HepG2 (cell line): Measurements from ENCODE around the gene PPP1R18. TPM values are rescaled to one million over a fixed set of nuclear protein-coding genes. Genes with fewer than 3 reads are reported as not detected.

Source experiments
- CENPX ChIP-seq: sonication (generic); formaldehyde crosslinking; IDR thresholded peaks from 2 replicates; pipeline ENCODE4 v1.9.0; 2021; ENCODE audit warnings: mild to moderate bottlenecking, missing genetic modification reagents, moderate library complexity
- EP300 ChIP-seq, 3 experiments: sonication (generic) in 1 of 3; formaldehyde crosslinking in 1 of 3; IDR thresholded peaks; 2 replicates each; pipeline versions ENCODE4 v1.5.1 to v1.6.1; 2011 to 2020; ENCODE audit warnings: low read depth in 2 of 3, low read length in 2 of 3, borderline replicate concordance in 1 of 3, improper control_type of control experiment in 1 of 3, mild to moderate bottlenecking in 1 of 3, missing genetic modification reagents in 1 of 3, moderate library complexity in 1 of 3
- HOXA9 ChIP-seq: sonication (generic); formaldehyde crosslinking; IDR thresholded peaks from 2 replicates; pipeline ENCODE4 v1.8.1; 2022; ENCODE audit warnings: missing genetic modification reagents, mild to moderate bottlenecking, moderate library complexity, borderline replicate concordance
- KDM5A ChIP-seq: fragments of 200-600 bp; sonication (generic); IDR thresholded peaks from 2 replicates; pipeline ENCODE4 v1.7.0; 2018; ENCODE audit warnings: antibody characterized with exemption, mild to moderate bottlenecking, low read length, borderline replicate concordance
- KDM6A ChIP-seq: IDR thresholded peaks from 2 replicates; pipeline ENCODE4 v1.6.1; 2016; ENCODE audit warnings: low read depth
- NFIB ChIP-seq: sonication (generic); formaldehyde crosslinking; IDR thresholded peaks from 2 replicates; pipeline ENCODE4 v1.9.0; 2021; ENCODE audit warnings: missing genetic modification reagents, mild to moderate bottlenecking, borderline replicate concordance
- PAX8 ChIP-seq: sonication (generic); formaldehyde crosslinking; IDR thresholded peaks from 2 replicates; pipeline ENCODE4 v1.8.0; 2022; ENCODE audit warnings: mild to moderate bottlenecking, missing genetic modification reagents, borderline replicate concordance
- SMARCC2 ChIP-seq: fragments of 450-650 bp; IDR thresholded peaks from 2 replicates; pipeline ENCODE4 v1.6.1; 2017; ENCODE audit warnings: antibody characterized with exemption, mild to moderate bottlenecking
- SMYD3 ChIP-seq: sonication (generic); formaldehyde crosslinking; IDR thresholded peaks from 2 replicates; pipeline ENCODE4 v1.8.1; 2023; ENCODE audit warnings: mild to moderate bottlenecking, missing genetic modification reagents
- TOPORS ChIP-seq: sonication (generic); formaldehyde crosslinking; IDR thresholded peaks from 2 replicates; pipeline ENCODE4 v1.8.0; 2023; ENCODE audit warnings: mild to moderate bottlenecking, missing genetic modification reagents
- ZBTB38 ChIP-seq: sonication (generic); formaldehyde crosslinking; IDR thresholded peaks from 2 replicates; pipeline ENCODE4 v1.5.1; 2020; ENCODE audit warnings: mild to moderate bottlenecking, missing genetic modification reagents
- ZNF552 ChIP-seq: sonication (generic); formaldehyde crosslinking; IDR thresholded peaks from 2 replicates; pipeline ENCODE4 v1.9.0; 2022; ENCODE audit warnings: missing genetic modification reagents, mild to moderate bottlenecking, borderline replicate concordance
- ZNF660 ChIP-seq: sonication (generic); formaldehyde crosslinking; IDR thresholded peaks from 2 replicates; pipeline ENCODE4 v1.5.1; 2020; ENCODE audit warnings: mild to moderate bottlenecking, low read depth, missing genetic modification reagents, borderline replicate concordance
- ZNF781 ChIP-seq: sonication (generic); formaldehyde crosslinking; IDR thresholded peaks from 2 replicates; pipeline ENCODE4 v1.5.1; 2020; ENCODE audit warnings: borderline replicate concordance, mild to moderate bottlenecking, missing genetic modification reagents; ENCODE audit errors: not compliant biosample characterization
- polyA plus RNA-seq, 8 experiments: library from polyadenylated mRNA; depleted of rRNA in 3 of 8; stranded (reverse) in 7 of 8; unstranded in 1 of 8; fragments of >200 nt; fragmentation: Illumina TruSeq in 4 of 8; extraction: Trizol in 4 of 8; gene quantifications; 2 replicates each; pipeline versions ENCODE4 v1.2.1 to v1.2.3, GENCODE V29; 2011 to 2016; ENCODE audit warnings: low read depth in 4 of 8, missing spikeins in 1 of 8, mixed read lengths in 1 of 8; ENCODE audit not compliant: insufficient read depth in 1 of 8
- total RNA-seq, 5 experiments: library from RNA; depleted of rRNA; stranded (reverse); fragments of >200 nt; fragmentation: Illumina TruSeq; extraction: Trizol; gene quantifications; 2 replicates each; pipeline ENCODE4 v1.2.3, GENCODE V29; 2016; ENCODE audit warnings: low read depth in 1 of 5
- TF ChIP-seq, protein P1 (sequence below): sonication (generic); formaldehyde crosslinking; IDR thresholded peaks from 2 replicates; pipeline ENCODE4 v1.5.0; 2020; ENCODE audit warnings: missing genetic modification reagents, mild to moderate bottlenecking, borderline replicate concordance
- TF ChIP-seq, protein P2 (sequence below), 2 experiments: fragments of 450-650 bp in 1 of 2; sonication (generic) in 1 of 2; formaldehyde crosslinking; IDR thresholded peaks; 2 replicates each; pipeline versions ENCODE4 v1.5.0 to v1.8.0; 2020 to 2022; ENCODE audit warnings: mild to moderate bottlenecking in 1 of 2, missing genetic modification reagents in 1 of 2
- TF ChIP-seq, protein P3 (sequence below): sonication (generic); formaldehyde crosslinking; IDR thresholded peaks from 2 replicates; pipeline ENCODE4 v1.5.1; 2020; ENCODE audit warnings: mild to moderate bottlenecking, missing genetic modification reagents, moderate library complexity
- TF ChIP-seq, protein P4 (sequence below): sonication (generic); formaldehyde crosslinking; IDR thresholded peaks from 2 replicates; pipeline ENCODE4 v1.4.0; 2020; ENCODE audit warnings: missing genetic modification reagents

Gene PPP1R18
- total and polyA plus RNA-seq, 2 of the 13 experiments (the other 11 are each of a cell fraction or from before 2014, with no cell fraction given), result 4.9 to 9.2 TPM

DNA sequence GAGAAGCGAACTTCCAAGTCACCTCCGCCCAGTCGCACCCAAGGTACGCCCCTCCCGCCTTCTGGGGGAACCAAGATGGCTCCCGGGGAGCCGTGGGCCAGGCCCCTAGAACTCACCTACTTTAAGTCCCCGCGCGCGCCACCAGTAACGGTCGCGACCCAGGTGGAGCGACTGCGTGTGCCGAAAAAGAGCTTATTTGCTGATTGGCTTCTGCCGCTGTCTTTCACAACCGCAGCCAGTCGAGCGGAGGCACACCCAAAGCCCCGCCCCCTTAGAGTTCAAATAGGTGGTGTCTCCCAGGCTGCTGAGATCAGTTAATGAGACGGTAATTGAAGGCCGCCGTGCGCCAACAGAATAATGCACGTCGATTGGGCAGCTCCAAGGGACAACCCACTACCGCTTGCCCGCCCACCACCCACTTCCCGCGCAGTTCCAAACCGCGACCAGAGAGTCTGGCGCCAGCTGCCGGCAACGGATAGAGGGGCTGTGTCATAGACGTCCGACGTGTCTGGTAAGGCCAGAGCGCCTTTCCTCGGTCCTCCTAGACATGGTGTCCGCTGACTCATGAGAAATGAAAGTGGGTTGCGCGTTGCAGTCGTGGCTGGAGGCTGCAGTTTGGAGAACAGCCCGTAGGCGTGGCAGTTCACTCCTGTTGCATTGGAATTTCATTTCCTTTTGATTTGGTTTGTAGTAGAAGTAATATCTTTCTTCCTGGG, 30.8 kb upstream of the PPP1R18 start, which contains the start of gene MDC1 (continued):
- TF ChIP-seq, protein P1, sequence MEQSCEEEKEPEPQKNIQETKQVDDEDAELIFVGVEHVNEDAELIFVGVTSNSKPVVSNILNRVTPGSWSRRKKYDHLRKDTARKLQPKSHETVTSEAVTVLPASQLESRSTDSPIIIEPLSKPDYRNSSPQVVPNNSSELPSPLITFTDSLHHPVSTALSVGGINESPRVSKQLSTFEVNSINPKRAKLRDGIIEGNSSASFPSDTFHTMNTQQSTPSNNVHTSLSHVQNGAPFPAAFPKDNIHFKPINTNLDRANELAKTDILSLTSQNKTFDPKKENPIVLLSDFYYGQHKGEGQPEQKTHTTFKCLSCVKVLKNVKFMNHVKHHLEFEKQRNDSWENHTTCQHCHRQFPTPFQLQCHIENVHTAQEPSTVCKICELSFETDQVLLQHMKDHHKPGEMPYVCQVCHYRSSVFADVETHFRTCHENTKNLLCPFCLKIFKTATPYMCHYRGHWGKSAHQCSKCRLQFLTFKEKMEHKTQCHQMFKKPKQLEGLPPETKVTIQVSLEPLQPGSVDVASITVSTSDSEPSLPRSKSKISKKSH, result peak; percentile 46; the same call in 1 of the 2 replicates
- TF ChIP-seq KDM6A, result no peak
- TF ChIP-seq ZNF781 (CRISPR knock-in tag), result no peak
- peak; percentile 81; the same call in 1 of the 2 replicates for TF ChIP-seq PAX8 (CRISPR knock-in tag)
- peak; percentile 44 for TF ChIP-seq ZBTB38 (CRISPR knock-in tag)
- peak; percentile 48; the same call in 1 of the 2 replicates for TF ChIP-seq KDM5A
- TF ChIP-seq, protein P2, sequence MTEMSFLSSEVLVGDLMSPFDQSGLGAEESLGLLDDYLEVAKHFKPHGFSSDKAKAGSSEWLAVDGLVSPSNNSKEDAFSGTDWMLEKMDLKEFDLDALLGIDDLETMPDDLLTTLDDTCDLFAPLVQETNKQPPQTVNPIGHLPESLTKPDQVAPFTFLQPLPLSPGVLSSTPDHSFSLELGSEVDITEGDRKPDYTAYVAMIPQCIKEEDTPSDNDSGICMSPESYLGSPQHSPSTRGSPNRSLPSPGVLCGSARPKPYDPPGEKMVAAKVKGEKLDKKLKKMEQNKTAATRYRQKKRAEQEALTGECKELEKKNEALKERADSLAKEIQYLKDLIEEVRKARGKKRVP (CRISPR knock-in tag; IDR thresholded peaks at IDR 0.05), result peak in 1 of 2 experiments; percentile 86; a peak in 2 of 4 replicates
- TF ChIP-seq NFIB (CRISPR knock-in tag), result no peak
- peak; percentile 97 for TF ChIP-seq TOPORS (CRISPR knock-in tag)
- TF ChIP-seq HOXA9, result peak; percentile 97
- TF ChIP-seq ZNF552 (CRISPR knock-in tag), result no peak
- 0 out of 2 replicates have a peak, but pooled peaks have one; percentile 11 for TF ChIP-seq ZNF660 (CRISPR knock-in tag)
- no peak for TF ChIP-seq SMARCC2
- peak; percentile 77 to 82; a peak in 3 of 4 replicates for TF ChIP-seq EP300 (IDR thresholded peaks at IDR 0.05; ENCODE audit: low read depth in 2 of 2, low read length in 2 of 2)
- TF ChIP-seq EP300 (CRISPR knock-in tag; IDR thresholded peaks at IDR 0.05; ENCODE audit: borderline replicate concordance), result peak; percentile 85
- TF ChIP-seq CENPX (CRISPR knock-in tag), result no peak
- TF ChIP-seq, protein P3, sequence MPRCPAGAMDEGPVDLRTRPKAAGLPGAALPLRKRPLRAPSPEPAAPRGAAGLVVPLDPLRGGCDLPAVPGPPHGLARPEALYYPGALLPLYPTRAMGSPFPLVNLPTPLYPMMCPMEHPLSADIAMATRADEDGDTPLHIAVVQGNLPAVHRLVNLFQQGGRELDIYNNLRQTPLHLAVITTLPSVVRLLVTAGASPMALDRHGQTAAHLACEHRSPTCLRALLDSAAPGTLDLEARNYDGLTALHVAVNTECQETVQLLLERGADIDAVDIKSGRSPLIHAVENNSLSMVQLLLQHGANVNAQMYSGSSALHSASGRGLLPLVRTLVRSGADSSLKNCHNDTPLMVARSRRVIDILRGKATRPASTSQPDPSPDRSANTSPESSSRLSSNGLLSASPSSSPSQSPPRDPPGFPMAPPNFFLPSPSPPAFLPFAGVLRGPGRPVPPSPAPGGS (CRISPR knock-in tag), result peak; percentile 66
- TF ChIP-seq, protein P4, sequence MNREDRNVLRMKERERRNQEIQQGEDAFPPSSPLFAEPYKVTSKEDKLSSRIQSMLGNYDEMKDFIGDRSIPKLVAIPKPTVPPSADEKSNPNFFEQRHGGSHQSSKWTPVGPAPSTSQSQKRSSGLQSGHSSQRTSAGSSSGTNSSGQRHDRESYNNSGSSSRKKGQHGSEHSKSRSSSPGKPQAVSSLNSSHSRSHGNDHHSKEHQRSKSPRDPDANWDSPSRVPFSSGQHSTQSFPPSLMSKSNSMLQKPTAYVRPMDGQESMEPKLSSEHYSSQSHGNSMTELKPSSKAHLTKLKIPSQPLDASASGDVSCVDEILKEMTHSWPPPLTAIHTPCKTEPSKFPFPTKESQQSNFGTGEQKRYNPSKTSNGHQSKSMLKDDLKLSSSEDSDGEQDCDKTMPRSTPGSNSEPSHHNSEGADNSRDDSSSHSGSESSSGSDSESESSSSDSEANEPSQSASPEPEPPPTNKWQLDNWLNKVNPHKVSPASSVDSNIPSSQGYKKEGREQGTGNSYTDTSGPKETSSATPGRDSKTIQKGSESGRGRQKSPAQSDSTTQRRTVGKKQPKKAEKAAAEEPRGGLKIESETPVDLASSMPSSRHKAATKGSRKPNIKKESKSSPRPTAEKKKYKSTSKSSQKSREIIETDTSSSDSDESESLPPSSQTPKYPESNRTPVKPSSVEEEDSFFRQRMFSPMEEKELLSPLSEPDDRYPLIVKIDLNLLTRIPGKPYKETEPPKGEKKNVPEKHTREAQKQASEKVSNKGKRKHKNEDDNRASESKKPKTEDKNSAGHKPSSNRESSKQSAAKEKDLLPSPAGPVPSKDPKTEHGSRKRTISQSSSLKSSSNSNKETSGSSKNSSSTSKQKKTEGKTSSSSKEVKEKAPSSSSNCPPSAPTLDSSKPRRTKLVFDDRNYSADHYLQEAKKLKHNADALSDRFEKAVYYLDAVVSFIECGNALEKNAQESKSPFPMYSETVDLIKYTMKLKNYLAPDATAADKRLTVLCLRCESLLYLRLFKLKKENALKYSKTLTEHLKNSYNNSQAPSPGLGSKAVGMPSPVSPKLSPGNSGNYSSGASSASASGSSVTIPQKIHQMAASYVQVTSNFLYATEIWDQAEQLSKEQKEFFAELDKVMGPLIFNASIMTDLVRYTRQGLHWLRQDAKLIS, result peak; percentile 59; the same call in 1 of the 2 replicates
- peak; percentile 98 for TF ChIP-seq SMYD3 (CRISPR knock-in tag)
